OCI-LY1 (cell line): ENCODE measurements around the gene COX6B1.

Experiments used
- CTCF ChIP-seq: fragments of 200-600 bp; sonication (generic), shearing (Covaris generic); IDR thresholded peaks from 2 replicates; pipeline ENCODE4 v1.5.1; 2017; ENCODE audit warnings: mild to moderate bottlenecking, antibody characterized with exemption, low read length, moderate library complexity, mixed read lengths
- EZH2 ChIP-seq: fragments of 200-600 bp; sonication (generic), shearing (Covaris generic); IDR thresholded peaks from 2 replicates; pipeline ENCODE4 v1.8.0; 2017; ENCODE audit warnings: borderline replicate concordance, mixed run types, mild to moderate bottlenecking, antibody characterized with exemption, low read length, moderate library complexity, mixed read lengths

DNA sequence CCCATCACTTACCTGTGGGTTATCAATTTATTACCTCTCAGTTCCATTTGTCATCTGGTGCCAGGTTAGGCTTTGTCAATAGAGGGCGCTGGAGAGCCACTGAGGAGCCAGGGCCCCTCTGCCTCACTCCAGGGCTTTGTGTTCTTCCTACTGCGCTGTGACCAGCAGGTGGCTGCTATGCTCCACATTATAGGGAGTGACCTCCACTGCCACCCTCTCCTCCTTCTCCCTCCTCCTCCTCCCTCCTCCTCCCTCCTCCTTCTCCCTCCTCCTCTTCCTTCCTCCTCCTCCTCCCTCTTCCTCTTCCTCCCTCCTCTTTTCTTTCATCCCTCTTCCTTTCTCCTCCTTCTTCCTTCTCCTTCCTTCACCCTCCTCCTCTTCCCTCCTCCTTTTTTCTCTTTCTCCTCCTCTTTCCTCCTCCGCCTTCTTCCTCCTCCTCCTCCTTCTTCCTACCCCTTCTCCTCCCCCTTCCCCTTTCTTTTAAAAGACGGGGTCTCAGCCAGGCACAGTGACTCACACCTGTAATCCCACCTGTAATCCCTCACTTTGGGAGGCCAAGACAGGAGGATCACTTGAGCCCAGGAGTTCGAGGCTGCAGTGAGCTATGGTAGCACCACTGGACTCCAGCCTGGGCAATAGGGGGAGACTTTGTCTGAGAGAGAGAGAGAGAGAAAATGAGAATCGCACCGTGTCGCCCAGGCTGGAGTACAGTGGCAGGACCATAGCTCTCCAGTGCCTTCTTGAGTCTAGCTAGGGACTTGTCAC, 45.9 kb downstream of the COX6B1 start:
- TF ChIP-seq CTCF (peak; percentile 97), EZH2 (no peak)
